Measurements from ENCODE around the gene PEAK1. TPM values are rescaled to one million over a fixed set of nuclear protein-coding genes. Genes with fewer than 3 reads are reported as not detected.

The PEAK1 gene
- total and polyA plus RNA-seq, 9 of the 15 experiments (the other 6 are each of a cell fraction or from before 2014, with no cell fraction given): 0.99 to 22.4 (median 10.8) TPM

- no peak overlapping the region for H3K9ac ChIP-seq (ENCODE audit: insufficient read depth in 1 of 2, low read depth in 2 of 2, low read length in 2 of 2)
- no peaks in the 10 kb centered on the region for H3K9me3 ChIP-seq (replicated peaks; ENCODE audit: control insufficient read depth, insufficient read depth, low read depth, low read length)
- ATAC-seq (no peak), DNase-seq (ENCODE audit: extremely low read depth in 1 of 4, low spot score in 3 of 4) (no peak), FAIRE-seq (no peak)
- no peaks in the 10 kb centered on the region for H3K9me1 ChIP-seq (ENCODE audit: control insufficient read depth, insufficient read depth, low read length)
- H2AFZ ChIP-seq (ENCODE audit: low read depth, low read length): no peak overlapping the region
- peaks cover 69% of the 10 kb centered on the region for H3K79me2 ChIP-seq (ENCODE audit: control insufficient read depth, insufficient read depth, low read length)
- CTCF ChIA-PET (ENCODE audit: low intra/inter-chr PET ratio): no interaction called here
- H4K20me1 ChIP-seq (replicated peaks; ENCODE audit: control insufficient read depth, insufficient read depth, low read length): no peaks in the 10 kb centered on the region; the same call in none of the 2 replicates
- 0 out of 5 replicates have a peak, but pooled peaks cover 0 to 3% of the 10 kb centered on the region in 2 experiments for H3K4me1 ChIP-seq (replicated peaks in 1 of 2; ENCODE audit: control insufficient read depth in 2 of 2, insufficient read depth in 2 of 2, low read length in 2 of 2)
- POLR2A ChIA-PET: interaction anchor here (1.5 kb wide), 1 partner anchor 19 kb away, joined by 4 read pairs; no protein-coding TSS in a partner anchor
- no peak overlapping the region for H3K27ac ChIP-seq (ENCODE audit: extremely low read depth, low read depth, low read length)
- intact Hi-C loops (cut with micrococcal nuclease) (no loop called here), in situ Hi-C loops (cut with MboI) (no loop called here)
- no peak for TF ChIP-seq BRCA1 (IDR thresholded peaks at IDR 0.05)
- TF ChIP-seq BRCA1 (CRISPR knock-in tag; IDR thresholded peaks at IDR 0.05): no peak
- no peak for TF ChIP-seq NFXL1 (CRISPR knock-in tag; IDR thresholded peaks at IDR 0.05)
- no peak for TF ChIP-seq PHF20 (IDR thresholded peaks at IDR 0.05; ENCODE audit: partially characterized antibody)
- no peak for TF ChIP-seq ZNF76 (CRISPR knock-in tag; IDR thresholded peaks at IDR 0.05; ENCODE audit: borderline replicate concordance)
- no peak for TF ChIP-seq HOXB6 (CRISPR knock-in tag; IDR thresholded peaks at IDR 0.05; ENCODE audit: borderline replicate concordance)
- no peak for TF ChIP-seq NCOA2 (IDR thresholded peaks at IDR 0.05; ENCODE audit: partially characterized antibody in 2 of 2)
- TF ChIP-seq PTRF (tag; IDR thresholded peaks at IDR 0.05): no peak
- TF ChIP-seq FOXK2 (conservative IDR thresholded peaks at IDR 0.05 in 1 of 2, IDR thresholded peaks at IDR 0.05 in 1 of 2; ENCODE audit: low read depth in 2 of 2): no peak
- TF ChIP-seq, protein P1, sequence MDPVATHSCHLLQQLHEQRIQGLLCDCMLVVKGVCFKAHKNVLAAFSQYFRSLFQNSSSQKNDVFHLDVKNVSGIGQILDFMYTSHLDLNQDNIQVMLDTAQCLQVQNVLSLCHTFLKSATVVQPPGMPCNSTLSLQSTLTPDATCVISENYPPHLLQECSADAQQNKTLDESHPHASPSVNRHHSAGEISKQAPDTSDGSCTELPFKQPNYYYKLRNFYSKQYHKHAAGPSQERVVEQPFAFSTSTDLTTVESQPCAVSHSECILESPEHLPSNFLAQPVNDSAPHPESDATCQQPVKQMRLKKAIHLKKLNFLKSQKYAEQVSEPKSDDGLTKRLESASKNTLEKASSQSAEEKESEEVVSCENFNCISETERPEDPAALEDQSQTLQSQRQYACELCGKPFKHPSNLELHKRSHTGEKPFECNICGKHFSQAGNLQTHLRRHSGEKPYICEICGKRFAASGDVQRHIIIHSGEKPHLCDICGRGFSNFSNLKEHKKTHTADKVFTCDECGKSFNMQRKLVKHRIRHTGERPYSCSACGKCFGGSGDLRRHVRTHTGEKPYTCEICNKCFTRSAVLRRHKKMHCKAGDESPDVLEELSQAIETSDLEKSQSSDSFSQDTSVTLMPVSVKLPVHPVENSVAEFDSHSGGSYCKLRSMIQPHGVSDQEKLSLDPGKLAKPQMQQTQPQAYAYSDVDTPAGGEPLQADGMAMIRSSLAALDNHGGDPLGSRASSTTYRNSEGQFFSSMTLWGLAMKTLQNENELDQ (CRISPR knock-in tag; IDR thresholded peaks at IDR 0.05; ENCODE audit: borderline replicate concordance): no peak
- no peak for TF ChIP-seq TEAD4 (IDR thresholded peaks at IDR 0.05; ENCODE audit: low read length)
- no peak for TF ChIP-seq TEAD4 (CRISPR knock-in tag; IDR thresholded peaks at IDR 0.05; ENCODE audit: borderline replicate concordance)
- H3K4me2 ChIP-seq (ENCODE audit: insufficient read depth, low read length): no peak overlapping the region
- H3K27me3 ChIP-seq (ENCODE audit: control insufficient read depth in 2 of 2, insufficient read depth in 2 of 2, low read length in 2 of 2): no peaks in the 10 kb centered on the region
- no peaks in the 10 kb centered on the region for H3K36me3 ChIP-seq (ENCODE audit: control insufficient read depth, insufficient read depth, low read length)
- H3K4me3 ChIP-seq: no peak overlapping the region
- no TSS peak for BruUV-seq (replicated peaks)
- 84% methylated on average over 2 of the region's 2 CpGs for WGBS (ENCODE audit: insufficient coverage, low coverage, missing lambda C conversion rate)
Measured at GRCh38 chr15:77387365-77388105, 32.4 kb downstream of the PEAK1 start.

Data from K562 (cell line).